ENCODE measurements around the gene ZNF385A. TPM values are rescaled to one million over a fixed set of nuclear protein-coding genes. Genes with fewer than 3 reads are reported as not detected.

The ZNF385A gene
- total and polyA plus RNA-seq, 2 of the 8 experiments (the other 6 are each of a cell fraction or from before 2014, with no cell fraction given): 5.2 to 14.3 TPM

GRCh38 chr12:54370171-54370730 is 14.3 kb downstream of the ZNF385A start:
- no peak overlapping the region for H2BK5ac ChIP-seq (ENCODE audit: low read depth, low read length)
- no peak overlapping the region for H3K56ac ChIP-seq (replicated peaks; ENCODE audit: insufficient read length, low read depth, low read length)
- no peak overlapping the region for H3K23ac ChIP-seq (ENCODE audit: insufficient read length)
- no peak overlapping the region for H2BK15ac ChIP-seq (ENCODE audit: low read length)
- FAIRE-seq (no peak), DNase-seq (ENCODE audit: low read depth in 1 of 2, low spot score in 2 of 2) (peak; percentile 66 to 91)
- peaks cover 0 to 16% (median 12%) of the 10 kb centered on the region in 4 experiments; a peak in 6 of 7 replicates for H3K27me3 ChIP-seq (replicated peaks in 1 of 4; ENCODE audit: control insufficient read depth in 3 of 4, extremely low read depth in 1 of 4, insufficient read depth in 3 of 4, low read length in 3 of 4)
- no peak overlapping the region for H3K14ac ChIP-seq (ENCODE audit: insufficient read length)
- H2BK120ac ChIP-seq (replicated peaks; ENCODE audit: low read depth, low read length): no peak overlapping the region
- H2AFZ ChIP-seq (ENCODE audit: low read length): no peak overlapping the region
- no peak overlapping the region for H4K5ac ChIP-seq (ENCODE audit: insufficient read length, low read depth, low read length)
- peaks cover 0 to 4% of the 10 kb centered on the region in 2 experiments for H4K20me1 ChIP-seq (replicated peaks in 1 of 2; ENCODE audit: control insufficient read depth in 1 of 2, insufficient read depth in 2 of 2, low read length in 2 of 2)
- no peak overlapping the region for H2BK20ac ChIP-seq (ENCODE audit: low read length)
- no peak overlapping the region for H2BK12ac ChIP-seq (ENCODE audit: low read depth, low read length)
- no peak overlapping the region for H3K18ac ChIP-seq (ENCODE audit: extremely low read depth, low read length)
- no peak overlapping the region for H3K9ac ChIP-seq (replicated peaks in 1 of 4; ENCODE audit: extremely low read depth in 1 of 4, low read depth in 3 of 4, low read length in 3 of 4)
- H3K36me3 ChIP-seq (ENCODE audit: control insufficient read depth in 2 of 4, insufficient read depth in 4 of 4, low read length in 3 of 4): peaks cover 0 to 3% (median 2%) of the 10 kb centered on the region in 4 experiments; a peak in 3 of 8 replicates
- no peak overlapping the region for H2AK5ac ChIP-seq (ENCODE audit: low read depth, low read length)
- WGBS, 2 experiments (ENCODE audit: extremely low coverage in 1 of 2, insufficient coverage in 1 of 2, insufficient read length in 1 of 2, insufficient replicate concordance in 2 of 2, low coverage in 1 of 2, low lambda C conversion rate in 2 of 2, missing lambda C conversion rate in 1 of 2): 9% methylated on average over 26 of the region's 44 CpGs; no CpG with 5 or more reads in 1 of the 2 experiments
- H3K27ac ChIP-seq (ENCODE audit: low read depth, low read length): no peak overlapping the region
- no peak overlapping the region for H4K91ac ChIP-seq (replicated peaks; ENCODE audit: insufficient read length, low read length)
- H3K4me2 ChIP-seq (ENCODE audit: insufficient read depth in 1 of 2, low read depth in 2 of 2, low read length in 2 of 2): peak overlapping the region; percentile 64 to 66
- peaks cover 0 to 11% (median 6%) of the 10 kb centered on the region in 4 experiments; a peak in 5 of 7 replicates for H3K4me1 ChIP-seq (replicated peaks in 1 of 4; ENCODE audit: control insufficient read depth in 3 of 4, insufficient read depth in 4 of 4, low read length in 3 of 4)
- no peaks in the 10 kb centered on the region for H3K79me2 ChIP-seq (ENCODE audit: control insufficient read depth in 1 of 2, insufficient read depth in 2 of 2, low read length in 2 of 2)
- H3K4me3 ChIP-seq (ENCODE audit: extremely low read depth in 1 of 4, insufficient read depth in 2 of 4, low read depth in 3 of 4, low read length in 4 of 4): peak overlapping the region in 3 of 4 experiments; percentile 20 to 64 (median 34); a peak in 5 of 8 replicates
- H4K8ac ChIP-seq (ENCODE audit: extremely low read depth, insufficient read depth, low read length): no peak overlapping the region
- POLR2A ChIA-PET (ENCODE audit: partially characterized antibody): interaction anchor here (0.9 to 1.8 kb wide), 9 partner anchors 9 to 90 kb away, joined by 3 to 18 read pairs (median 5); partner anchors contain the start of genes CBX5, HNRNPA1 and ZNF385A
- no peak overlapping the region for H3K4ac ChIP-seq (replicated peaks; ENCODE audit: insufficient read length, low read depth, low read length)
- no peaks in the 10 kb centered on the region for H3K9me3 ChIP-seq (ENCODE audit: insufficient read depth in 2 of 2, low read depth in 1 of 2, low read length in 1 of 2)
- peaks cover 8% of the 10 kb centered on the region for H3K23me2 ChIP-seq (ENCODE audit: low read depth, low read length)
- no peaks in the 10 kb centered on the region for H3K79me1 ChIP-seq (ENCODE audit: low read depth, low read length)
- CTCF ChIA-PET (ENCODE audit: partially characterized antibody): interaction anchor here (0.6 to 3.7 kb wide), 44 partner anchors 9 to 346 kb away, joined by 3 to 79 read pairs (median 5); partner anchors contain the start of genes CBX5, COPZ1, HNRNPA1 and HOXC5
- TF ChIP-seq RAD21 (IDR thresholded peaks at IDR 0.05 in 1 of 2, conservative IDR thresholded peaks at IDR 0.05 in 1 of 2; ENCODE audit: low read depth in 2 of 2, low read length in 2 of 2): peak; percentile 67 to 76
- no peak for TF ChIP-seq SIX5 (IDR thresholded peaks at IDR 0.05; ENCODE audit: low read depth, low read length)
- TF ChIP-seq GTF2F1 (IDR thresholded peaks at IDR 0.05; ENCODE audit: borderline replicate concordance, low read depth, low read length): no peak
- TF ChIP-seq SIN3A (conservative IDR thresholded peaks at IDR 0.05 in 1 of 2, IDR thresholded peaks at IDR 0.05 in 1 of 2; ENCODE audit: low read depth in 1 of 2, low read length in 2 of 2): peak in 1 of 2 experiments; percentile 76; a peak in 2 of 4 replicates
- peak; percentile 77 for TF ChIP-seq MAX (IDR thresholded peaks at IDR 0.05)
- no peak for TF ChIP-seq SIRT6 (IDR thresholded peaks at IDR 0.05; ENCODE audit: low read length)
- TF ChIP-seq POLR2A (IDR thresholded peaks at IDR 0.05; ENCODE audit: control extremely low read depth in 1 of 2, low read depth in 2 of 2, low read length in 2 of 2): no peak
- TF ChIP-seq MAFK (IDR thresholded peaks at IDR 0.05; ENCODE audit: low read depth, low read length): no peak
- TF ChIP-seq YY1 (IDR thresholded peaks at IDR 0.05; ENCODE audit: low read depth, low read length): peak; percentile 66; the same call in 1 of the 2 replicates
- TF ChIP-seq PHF8 (conservative IDR thresholded peaks at IDR 0.05; ENCODE audit: low read depth, low read length): no peak
- TF ChIP-seq SUZ12 (IDR thresholded peaks at IDR 0.05; ENCODE audit: low read length): no peak
